ENCODE results near the gene TBX15. TPM values are rescaled to one million over a fixed set of nuclear protein-coding genes. Genes with fewer than 3 reads are reported as not detected.

Gene TBX15
- total and polyA plus RNA-seq, 9 donors: 0.08 to 0.60 (median 0.20) TPM; not detected in 1

DNA sequence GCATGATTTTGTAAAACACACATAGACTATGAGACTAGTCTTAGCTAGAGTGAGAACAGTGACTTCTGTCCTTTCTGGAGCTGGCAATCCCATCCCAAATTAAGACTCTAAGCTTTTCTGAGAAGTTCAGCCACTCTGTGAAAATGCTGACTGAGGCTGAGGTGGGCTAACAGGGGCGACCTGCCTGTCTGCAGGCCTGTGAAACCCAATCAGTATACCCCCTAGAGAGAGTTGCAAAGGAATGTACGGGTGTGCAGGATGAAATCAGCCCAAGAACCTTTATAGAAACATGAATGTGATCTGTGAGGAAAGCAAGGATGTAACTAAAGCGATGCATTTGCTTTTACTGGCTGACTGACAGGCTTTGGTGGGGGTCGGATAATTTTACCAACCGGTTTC lies 16.0 kb upstream of the TBX15 start:
- TF ChIP-seq POLR2A (IDR thresholded peaks at IDR 0.05) (no peak), EP300 (IDR thresholded peaks at IDR 0.05) (no peak), CTCF (IDR thresholded peaks at IDR 0.05) (no peak)
- 33 to 46% (median 37%) methylated on average over 5 of the region's 5 CpGs for WGBS, 3 donors
- Histone ChIP-seq H3K27ac (no peak overlapping the region), H3K27me3 (no peaks in the 10 kb centered on the region), H3K36me3 (no peaks in the 10 kb centered on the region), H3K9me3 (no peaks in the 10 kb centered on the region), H3K4me1 (ENCODE audit: insufficient read depth) (peaks cover 14% of the 10 kb centered on the region), H3K4me3 (no peak overlapping the region)
- intact Hi-C loops (cut with DNase I): no loop called here
- no peak for DNase-seq

DNA sequence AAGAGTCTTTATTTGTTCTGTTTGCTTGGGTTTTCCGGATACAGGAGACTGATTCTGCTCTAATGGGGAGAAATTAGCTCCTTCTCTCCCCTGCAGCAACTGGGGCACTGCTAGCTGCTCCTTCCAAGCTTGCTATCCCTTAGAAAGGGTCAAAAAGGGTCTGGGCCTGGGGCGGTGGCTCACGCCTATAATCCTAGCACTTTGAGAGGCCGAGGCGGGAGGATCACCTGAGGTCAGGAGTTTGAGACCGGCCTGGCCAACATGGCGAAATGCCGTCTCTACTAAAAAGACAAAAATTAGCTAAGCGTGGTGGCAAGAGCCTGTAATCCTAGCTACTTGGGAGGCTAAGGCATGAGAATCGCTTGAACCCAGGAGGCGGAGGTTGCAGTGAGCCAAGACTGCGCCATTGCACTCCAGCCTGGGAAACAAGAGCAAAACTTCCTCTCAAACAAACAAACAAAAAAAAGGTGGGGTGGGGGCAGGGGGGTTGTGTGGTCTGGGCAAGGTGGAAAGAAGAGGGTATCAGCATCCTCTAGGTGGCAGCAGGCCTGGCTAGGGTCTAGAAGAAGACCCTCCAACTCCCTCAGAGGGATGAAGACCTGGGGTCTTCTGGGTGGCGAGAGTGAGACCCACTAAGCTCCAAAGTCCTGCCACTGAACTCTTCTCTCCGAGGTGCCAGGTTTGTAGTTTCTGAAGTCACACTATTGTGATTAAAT lies 15.4 kb upstream of the TBX15 start:
- TF ChIP-seq POLR2A (IDR thresholded peaks at IDR 0.05) (no peak), EP300 (IDR thresholded peaks at IDR 0.05) (no peak), CTCF (IDR thresholded peaks at IDR 0.05) (no peak)
- intact Hi-C loops (cut with DNase I): no loop called here
- Histone ChIP-seq H3K4me3 (no peak overlapping the region), H3K27ac (no peak overlapping the region), H3K9me3 (no peaks in the 10 kb centered on the region), H3K4me1 (ENCODE audit: insufficient read depth) (peaks cover 14% of the 10 kb centered on the region), H3K27me3 (no peaks in the 10 kb centered on the region), H3K36me3 (no peaks in the 10 kb centered on the region)
- WGBS, 3 donors: 47 to 55% (median 51%) methylated on average over 14 of the region's 14 CpGs
- no peak for DNase-seq

DNA sequence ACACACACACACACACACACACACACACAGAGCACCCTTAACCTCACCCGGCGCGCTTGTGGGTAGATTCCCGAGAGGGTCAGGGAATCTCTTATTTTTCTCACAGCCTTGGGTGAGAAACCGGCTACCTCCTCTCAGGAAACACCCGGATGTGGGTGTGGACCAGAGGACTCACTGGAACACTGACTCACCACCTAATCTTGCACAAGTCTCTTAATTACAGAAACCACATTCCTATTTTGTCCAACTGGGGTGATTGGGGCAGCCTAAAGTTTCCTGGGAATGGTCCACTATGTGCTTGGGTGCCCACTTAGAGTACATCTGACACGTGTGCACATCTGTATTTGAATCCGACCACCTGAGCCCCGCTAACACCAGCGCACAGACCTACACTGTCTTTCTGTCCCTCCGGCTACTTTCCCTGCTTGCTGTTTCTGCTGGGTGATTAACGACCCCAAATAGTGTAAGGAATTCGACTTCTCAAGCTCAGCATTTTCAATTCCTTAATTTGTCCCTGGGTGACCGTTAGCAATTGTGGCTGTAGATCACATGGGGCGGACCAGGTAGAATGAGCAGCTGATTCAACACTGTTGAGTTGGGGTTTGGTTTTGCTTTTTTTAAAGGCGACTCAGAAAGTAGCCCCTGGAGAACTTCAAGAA lies 14.0 kb upstream of the TBX15 start:
- 8 to 12% (median 11%) methylated on average over 16 of the region's 16 CpGs for WGBS, 3 donors
- Histone ChIP-seq H3K4me1 (ENCODE audit: insufficient read depth) (peaks cover 5% of the 10 kb centered on the region), H3K9me3 (no peaks in the 10 kb centered on the region), H3K27ac (no peak overlapping the region), H3K4me3 (no peak overlapping the region), H3K36me3 (no peaks in the 10 kb centered on the region), H3K27me3 (no peaks in the 10 kb centered on the region)
- intact Hi-C loops (cut with DNase I): no loop called here
- no peak for DNase-seq
- TF ChIP-seq POLR2A (IDR thresholded peaks at IDR 0.05) (no peak), CTCF (IDR thresholded peaks at IDR 0.05) (no peak), EP300 (IDR thresholded peaks at IDR 0.05) (no peak)

GRCh38 chr1:119001181-119002027 lies 13.3 kb upstream of the TBX15 start:
- Histone ChIP-seq H3K4me1 (ENCODE audit: insufficient read depth) (peaks cover 5% of the 10 kb centered on the region), H3K36me3 (no peaks in the 10 kb centered on the region), H3K4me3 (no peak overlapping the region), H3K9me3 (no peaks in the 10 kb centered on the region), H3K27ac (no peak overlapping the region), H3K27me3 (no peaks in the 10 kb centered on the region)
- 1 to 3% (median 3%) methylated on average over 46 to 49 of the region's 49 CpGs for WGBS, 3 donors
- no peak for DNase-seq
- intact Hi-C loops (cut with DNase I): no loop called here
- TF ChIP-seq POLR2A (IDR thresholded peaks at IDR 0.05) (no peak), CTCF (IDR thresholded peaks at IDR 0.05) (no peak), EP300 (IDR thresholded peaks at IDR 0.05) (no peak)
